IgD-negative memory B cell (primary cell): ENCODE data around the gene FAT4. TPM values are rescaled to one million over a fixed set of nuclear protein-coding genes. Genes with fewer than 3 reads are reported as not detected.
A peak's percentile ranks its signal among the peaks of the same experiment; 100 is the strongest.

Experiments used
- H3K27ac Mint-ChIP-seq, 3 donors: one replicate each; pipeline ENCODE4 v1.8.0; 2020 to 2022; ENCODE audit warnings: mild to moderate bottlenecking in 3 of 3, mixed read lengths in 3 of 3, moderate library complexity in 1 of 3
- H3K27me3 Mint-ChIP-seq: one replicate; pipeline ENCODE4 v1.8.0; 2021; ENCODE audit warnings: mixed read lengths
- H3K36me3 Mint-ChIP-seq: one replicate; pipeline ENCODE4 v1.8.0; 2020; ENCODE audit warnings: mild to moderate bottlenecking, mixed read lengths
- H3K4me1 Mint-ChIP-seq, 3 donors: one replicate each; pipeline ENCODE4 v1.8.0; 2020 to 2022; ENCODE audit warnings: mixed read lengths in 3 of 3, mild to moderate bottlenecking in 1 of 3
- H3K4me3 Mint-ChIP-seq, 4 donors: one replicate each; pipeline ENCODE4 v1.8.0; 2020 to 2022; ENCODE audit warnings: mild to moderate bottlenecking in 4 of 4, mixed read lengths in 4 of 4, moderate library complexity in 3 of 4
- H3K9me3 Mint-ChIP-seq, 3 donors: one replicate each; pipeline ENCODE4 v1.8.0; 2020 to 2021; ENCODE audit warnings: mixed read lengths in 3 of 3, mild to moderate bottlenecking in 1 of 3
- polyA plus RNA-seq: library from polyadenylated mRNA; unstranded; fragments of 300-500 nt; fragmentation: Illumina TruSeq; gene quantifications from one replicate; pipeline ENCODE4 v1.2.3, GENCODE V29; 2021

Gene FAT4
- polyA plus RNA-seq, 1 donor from 2014 or later, result not detected

DNA sequence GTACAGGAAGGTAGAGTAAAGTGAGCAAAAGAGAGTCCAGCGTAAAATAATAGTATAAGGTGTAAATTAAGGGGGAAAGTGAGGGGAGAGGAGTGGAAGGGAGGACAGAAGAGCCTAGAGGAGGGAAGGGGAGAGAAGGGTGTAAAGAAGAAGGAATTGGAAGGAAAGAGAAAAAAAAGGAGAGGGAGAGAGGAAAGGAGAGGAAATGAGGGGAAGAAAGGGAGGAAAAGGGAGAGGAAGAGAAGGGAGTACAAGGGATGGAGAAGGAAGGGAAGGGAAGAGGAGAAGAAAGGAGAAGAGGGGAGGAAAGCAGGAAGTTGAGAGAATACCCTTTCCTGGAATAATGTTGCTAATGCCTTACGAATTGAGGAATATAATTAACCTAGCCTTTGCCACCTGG, 3.3 kb upstream of the FAT4 start:
- no peaks in the 10 kb centered on the region for H3K9me3 Mint-ChIP-seq
- peaks cover 25% of the 10 kb centered on the region for H3K27me3 Mint-ChIP-seq
- peaks cover 9 to 11% (median 11%) of the 10 kb centered on the region in 3 donors for H3K4me1 Mint-ChIP-seq
- H3K27ac Mint-ChIP-seq, result no peak overlapping the region
- no peaks in the 10 kb centered on the region for H3K36me3 Mint-ChIP-seq
- no peak overlapping the region for H3K4me3 Mint-ChIP-seq

DNA sequence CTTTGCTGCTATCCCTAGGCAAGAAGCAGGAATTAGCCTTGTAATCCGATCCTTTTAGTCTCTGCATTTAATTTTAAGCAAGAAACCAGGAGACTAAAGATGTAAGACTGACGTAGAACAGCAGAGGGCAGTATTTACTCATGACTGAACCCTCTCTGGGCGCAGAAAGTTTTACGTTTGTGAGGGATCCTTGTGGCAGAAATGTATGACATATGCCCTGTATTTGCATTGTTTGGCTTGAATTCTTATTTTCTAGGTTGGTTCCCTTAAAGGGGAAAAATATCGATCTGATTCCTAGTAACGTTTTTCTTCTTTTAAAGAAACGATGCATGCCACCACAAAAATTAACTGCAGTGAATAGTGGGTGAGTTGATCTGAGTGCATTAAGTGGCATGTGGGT, 1.3 kb upstream of the FAT4 start:
- Mint-ChIP-seq H3K4me3 (peak overlapping the region in 2 of 4 donors; percentile 20 to 53), H3K9me3 (no peaks in the 10 kb centered on the region), H3K4me1 (peaks cover 9 to 16% (median 11%) of the 10 kb centered on the region in 3 donors), H3K27ac (no peak overlapping the region), H3K27me3 (peaks cover 42% of the 10 kb centered on the region), H3K36me3 (peaks cover 3% of the 10 kb centered on the region)

DNA sequence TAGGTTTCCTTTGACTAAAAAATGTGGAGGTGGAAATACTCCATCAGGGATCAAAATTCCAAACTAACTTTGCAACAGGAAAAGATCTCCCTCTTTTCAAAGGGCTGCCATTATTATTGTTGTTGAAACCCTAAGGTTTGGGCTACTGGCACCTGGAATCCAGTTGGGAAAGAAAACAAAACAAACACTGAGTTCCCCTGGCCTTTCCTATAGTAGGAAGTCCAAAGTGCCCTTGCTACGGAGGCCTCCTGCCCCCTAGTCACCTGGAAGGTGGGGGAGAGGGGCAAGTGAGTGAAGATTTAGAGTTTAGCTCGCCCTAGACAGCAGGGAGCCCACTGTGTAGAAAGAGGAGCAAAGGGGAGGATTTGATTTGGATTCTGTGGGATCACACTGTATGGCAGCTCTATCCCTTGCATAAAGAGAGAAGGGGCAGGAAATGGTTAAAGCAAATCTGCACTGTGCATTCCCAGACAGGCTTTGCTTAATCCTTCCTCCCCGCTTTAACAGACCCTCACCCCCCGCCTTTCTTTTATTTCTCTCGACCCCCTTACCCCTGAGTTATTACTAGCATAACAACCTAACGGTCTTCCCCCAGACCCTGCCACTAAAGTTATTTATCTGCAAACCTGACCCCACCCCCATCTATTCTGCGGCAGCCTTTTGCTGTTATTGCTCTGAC, 627 bp upstream of the FAT4 start:
- H3K36me3 Mint-ChIP-seq, result peaks cover 3% of the 10 kb centered on the region
- peak overlapping the region in 3 of 4 donors; percentile 78 to 90 (median 80) for H3K4me3 Mint-ChIP-seq
- peaks cover 9 to 16% (median 11%) of the 10 kb centered on the region in 3 donors for H3K4me1 Mint-ChIP-seq
- peaks cover 42% of the 10 kb centered on the region for H3K27me3 Mint-ChIP-seq
- no peak overlapping the region for H3K27ac Mint-ChIP-seq
- no peaks in the 10 kb centered on the region for H3K9me3 Mint-ChIP-seq

DNA sequence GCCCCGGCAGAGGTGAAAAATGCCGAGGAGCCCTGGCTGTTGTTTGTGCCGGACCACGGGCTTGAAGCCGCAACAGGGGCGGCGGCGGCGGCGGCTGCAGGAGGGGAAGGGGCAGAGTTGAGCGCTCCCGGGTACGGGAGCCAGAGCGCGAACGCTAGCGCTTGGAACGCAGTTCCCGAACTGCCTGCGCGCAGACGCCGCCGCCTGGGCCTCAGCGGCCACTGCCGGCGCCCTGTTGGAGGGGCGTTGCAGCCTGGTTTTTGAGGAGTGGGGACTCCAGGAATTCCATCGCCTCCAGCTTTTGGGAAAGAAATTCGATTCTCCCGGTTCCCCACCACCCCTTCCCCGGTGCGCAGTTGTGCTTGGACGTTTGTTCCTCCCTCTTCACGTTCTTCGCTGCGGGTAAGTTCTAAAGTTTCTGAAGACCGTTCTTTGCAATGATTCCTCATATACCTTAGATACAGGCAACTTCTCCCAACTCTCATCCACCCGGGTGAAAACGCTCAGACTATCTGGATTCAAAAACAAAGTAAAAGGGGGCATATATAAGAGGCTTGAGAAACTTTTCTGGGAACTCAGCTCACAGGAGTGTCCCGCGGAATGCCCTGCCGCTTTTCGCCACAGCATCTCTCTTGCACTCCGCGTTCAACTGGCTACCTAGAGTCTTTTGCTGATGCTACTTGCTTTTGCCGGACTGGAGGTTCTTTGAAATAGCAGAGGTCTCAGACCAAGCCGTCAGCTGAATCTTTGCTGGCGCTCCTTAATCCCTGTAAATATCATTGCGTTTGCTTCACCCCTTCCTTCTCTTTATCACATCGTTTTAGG, 1.0 kb downstream of the FAT4 start:
- Mint-ChIP-seq H3K4me1 (peaks cover 9 to 16% (median 11%) of the 10 kb centered on the region in 3 donors), H3K27ac (no peak overlapping the region), H3K4me3 (peak overlapping the region; percentile 51 to 92 (median 80)), H3K27me3 (peaks cover 42% of the 10 kb centered on the region), H3K36me3 (peaks cover 3% of the 10 kb centered on the region), H3K9me3 (peaks cover 0 to 3% (median 0%) of the 10 kb centered on the region in 3 donors)

DNA sequence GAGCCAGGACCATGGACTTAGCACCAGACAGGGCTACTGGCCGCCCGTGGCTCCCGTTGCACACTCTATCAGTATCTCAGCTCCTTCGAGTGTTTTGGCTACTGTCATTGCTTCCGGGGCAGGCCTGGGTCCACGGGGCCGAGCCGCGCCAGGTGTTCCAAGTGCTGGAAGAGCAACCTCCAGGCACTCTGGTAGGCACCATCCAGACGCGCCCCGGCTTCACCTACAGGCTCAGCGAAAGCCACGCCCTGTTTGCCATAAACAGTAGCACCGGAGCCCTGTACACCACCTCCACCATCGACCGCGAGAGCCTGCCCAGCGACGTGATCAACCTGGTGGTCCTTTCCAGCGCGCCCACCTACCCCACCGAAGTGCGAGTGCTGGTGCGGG, 1.6 kb downstream of the FAT4 start:
- no peak overlapping the region for H3K27ac Mint-ChIP-seq
- H3K27me3 Mint-ChIP-seq, result peaks cover 42% of the 10 kb centered on the region
- peaks cover 9 to 16% (median 11%) of the 10 kb centered on the region in 3 donors for H3K4me1 Mint-ChIP-seq
- peaks cover 0 to 3% (median 0%) of the 10 kb centered on the region in 3 donors for H3K9me3 Mint-ChIP-seq
- peak overlapping the region; percentile 51 to 92 (median 80) for H3K4me3 Mint-ChIP-seq
- peaks cover 3% of the 10 kb centered on the region for H3K36me3 Mint-ChIP-seq

DNA sequence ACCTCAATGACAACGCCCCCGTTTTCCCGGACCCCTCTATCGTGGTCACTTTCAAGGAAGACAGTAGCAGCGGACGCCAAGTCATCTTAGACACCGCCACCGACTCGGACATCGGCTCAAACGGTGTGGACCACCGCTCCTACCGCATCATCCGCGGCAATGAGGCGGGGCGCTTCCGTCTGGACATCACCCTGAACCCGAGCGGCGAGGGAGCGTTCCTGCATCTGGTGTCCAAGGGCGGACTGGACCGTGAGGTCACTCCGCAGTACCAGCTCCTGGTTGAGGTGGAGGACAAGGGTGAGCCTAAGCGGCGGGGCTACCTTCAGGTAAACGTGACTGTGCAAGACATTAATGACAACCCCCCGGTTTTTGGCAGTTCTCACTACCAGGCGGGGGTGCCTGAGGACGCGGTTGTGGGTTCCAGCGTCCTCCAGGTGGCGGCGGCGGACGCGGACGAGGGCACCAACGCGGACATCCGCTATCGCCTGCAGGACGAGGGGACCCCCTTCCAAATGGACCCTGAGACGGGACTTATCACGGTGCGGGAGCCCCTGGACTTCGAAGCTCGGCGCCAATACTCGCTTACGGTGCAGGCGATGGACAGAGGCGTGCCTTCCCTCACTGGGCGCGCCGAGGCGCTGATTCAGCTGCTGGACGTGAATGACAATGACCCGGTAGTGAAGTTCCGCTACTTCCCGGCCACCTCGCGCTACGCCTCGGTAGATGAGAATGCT, 2.2 kb downstream of the FAT4 start:
- H3K4me1 Mint-ChIP-seq, result peaks cover 9 to 16% (median 11%) of the 10 kb centered on the region in 3 donors
- H3K4me3 Mint-ChIP-seq, result peak overlapping the region; percentile 38 to 92 (median 65)

DNA sequence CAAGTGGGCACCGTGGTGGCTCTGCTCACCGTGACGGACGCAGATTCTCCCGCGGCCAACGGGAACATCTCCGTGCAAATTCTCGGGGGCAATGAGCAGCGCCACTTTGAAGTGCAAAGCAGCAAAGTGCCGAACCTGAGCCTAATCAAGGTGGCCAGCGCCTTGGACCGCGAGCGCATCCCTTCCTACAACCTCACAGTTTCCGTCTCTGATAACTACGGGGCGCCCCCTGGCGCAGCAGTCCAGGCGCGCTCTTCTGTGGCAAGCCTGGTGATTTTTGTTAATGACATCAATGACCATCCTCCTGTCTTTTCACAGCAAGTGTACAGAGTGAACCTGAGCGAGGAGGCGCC, 2.7 kb downstream of the FAT4 start:
- Mint-ChIP-seq H3K9me3 (peaks cover 0 to 3% (median 0%) of the 10 kb centered on the region in 3 donors), H3K36me3 (peaks cover 3% of the 10 kb centered on the region), H3K27me3 (peaks cover 42% of the 10 kb centered on the region), H3K4me3 (no peak overlapping the region), H3K4me1 (peaks cover 9 to 16% (median 11%) of the 10 kb centered on the region in 3 donors), H3K27ac (no peak overlapping the region)

More for the DNA sequence above, 2.2 kb downstream of the FAT4 start:
- H3K36me3 Mint-ChIP-seq, result peaks cover 3% of the 10 kb centered on the region
- H3K9me3 Mint-ChIP-seq, result peaks cover 0 to 3% (median 0%) of the 10 kb centered on the region in 3 donors
- peaks cover 42% of the 10 kb centered on the region for H3K27me3 Mint-ChIP-seq
- no peak overlapping the region for H3K27ac Mint-ChIP-seq

DNA sequence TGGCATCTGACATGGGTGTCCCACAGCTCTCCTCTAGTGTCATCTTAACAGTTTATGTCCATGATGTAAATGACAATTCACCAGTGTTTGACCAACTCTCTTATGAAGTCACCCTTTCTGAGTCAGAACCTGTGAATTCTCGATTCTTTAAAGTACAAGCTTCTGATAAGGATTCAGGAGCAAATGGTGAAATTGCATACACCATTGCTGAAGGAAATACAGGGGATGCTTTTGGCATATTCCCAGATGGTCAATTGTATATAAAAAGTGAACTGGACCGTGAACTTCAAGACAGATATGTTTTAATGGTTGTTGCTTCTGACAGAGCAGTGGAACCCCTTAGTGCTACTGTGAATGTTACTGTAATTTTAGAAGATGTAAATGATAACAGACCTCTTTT, 4.6 kb downstream of the FAT4 start:
- peaks cover 37% of the 10 kb centered on the region for H3K27me3 Mint-ChIP-seq
- H3K4me3 Mint-ChIP-seq, result no peak overlapping the region
- peaks cover 0 to 3% (median 0%) of the 10 kb centered on the region in 3 donors for H3K9me3 Mint-ChIP-seq
- H3K27ac Mint-ChIP-seq, result no peak overlapping the region
- H3K36me3 Mint-ChIP-seq, result peaks cover 3% of the 10 kb centered on the region
- peaks cover 9 to 14% (median 9%) of the 10 kb centered on the region in 3 donors for H3K4me1 Mint-ChIP-seq

DNA sequence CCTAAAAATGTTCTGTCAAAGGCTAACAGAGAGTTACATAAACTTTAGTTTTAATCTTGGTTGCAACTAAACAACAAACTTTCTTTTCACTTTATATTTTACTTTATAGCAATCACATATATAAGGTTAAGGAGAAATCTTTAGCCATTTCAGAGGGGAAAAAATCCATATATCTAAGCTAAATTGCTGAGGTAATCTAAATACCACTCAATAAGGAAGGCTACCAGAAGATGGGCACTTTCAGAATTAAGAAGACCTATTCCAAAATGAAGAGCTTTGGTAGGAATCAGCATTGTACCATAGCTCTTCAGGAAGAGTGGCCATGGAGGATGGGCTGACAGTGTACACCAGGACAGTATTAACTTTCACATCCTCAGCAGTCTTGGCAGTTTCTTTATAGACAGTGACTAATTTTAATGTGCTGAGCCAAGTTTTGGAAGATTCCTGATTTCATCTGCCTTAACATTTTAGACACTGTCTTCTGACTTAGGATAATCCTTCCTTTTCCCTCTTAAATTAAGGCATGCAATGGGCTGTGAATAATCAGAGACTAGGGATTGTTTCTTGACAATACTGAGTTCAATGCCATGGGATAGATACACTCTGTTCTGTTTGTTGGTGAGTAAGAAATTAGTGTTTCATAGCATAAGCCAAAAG, 7.1 kb downstream of the FAT4 start:
- Mint-ChIP-seq H3K36me3 (peaks cover 3% of the 10 kb centered on the region), H3K4me1 (peaks cover 0 to 3% (median 0%) of the 10 kb centered on the region in 3 donors), H3K4me3 (no peak overlapping the region), H3K27ac (no peak overlapping the region), H3K9me3 (peaks cover 0 to 3% (median 0%) of the 10 kb centered on the region in 3 donors), H3K27me3 (peaks cover 13% of the 10 kb centered on the region)

DNA sequence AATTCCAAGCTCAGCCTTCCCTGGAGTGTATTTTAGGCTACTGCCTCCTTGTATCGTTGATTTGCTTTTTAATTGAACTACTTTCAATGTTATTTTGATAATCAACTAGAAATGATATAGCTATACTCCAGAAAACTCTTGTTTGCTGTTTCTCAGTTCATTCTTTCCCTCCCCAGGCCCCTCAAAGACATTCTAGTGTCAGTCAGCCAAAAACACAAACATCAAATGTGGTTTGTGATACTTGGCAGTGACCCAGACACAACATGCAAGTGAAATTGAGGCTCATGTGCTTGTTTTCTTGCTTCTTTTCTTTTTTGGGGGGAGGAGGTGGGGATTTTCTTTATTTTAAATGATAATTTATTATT, 7.6 kb downstream of the FAT4 start:
- Mint-ChIP-seq H3K27ac (no peak overlapping the region), H3K4me3 (no peak overlapping the region), H3K27me3 (peaks cover 8% of the 10 kb centered on the region), H3K4me1 (peaks cover 0 to 3% (median 0%) of the 10 kb centered on the region in 3 donors), H3K36me3 (peaks cover 3% of the 10 kb centered on the region), H3K9me3 (peaks cover 0 to 3% (median 2%) of the 10 kb centered on the region in 3 donors)

DNA sequence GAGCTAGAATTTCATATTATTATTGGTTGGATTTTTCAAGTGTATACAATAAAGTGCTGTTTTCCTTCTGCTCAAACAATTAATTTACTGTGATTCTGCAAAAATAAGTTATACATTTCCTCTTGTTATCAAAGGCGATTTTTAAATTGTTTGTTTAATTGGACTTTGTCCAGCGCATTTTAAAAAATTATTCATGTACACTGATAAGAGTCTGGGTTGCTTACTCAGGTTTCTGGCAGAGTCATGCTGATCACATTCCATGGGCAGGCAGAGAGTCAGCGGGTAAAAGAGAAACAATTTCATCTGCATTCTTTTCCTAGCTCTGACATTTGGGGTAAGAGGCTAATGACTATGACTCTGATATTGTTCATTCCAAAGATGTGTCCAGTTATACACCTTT, 8.9 kb downstream of the FAT4 start:
- no peak overlapping the region for H3K27ac Mint-ChIP-seq
- H3K36me3 Mint-ChIP-seq, result no peaks in the 10 kb centered on the region
- peaks cover 2 to 3% (median 2%) of the 10 kb centered on the region in 3 donors for H3K9me3 Mint-ChIP-seq
- no peak overlapping the region for H3K4me3 Mint-ChIP-seq
- H3K27me3 Mint-ChIP-seq, result no peaks in the 10 kb centered on the region
- H3K4me1 Mint-ChIP-seq, result no peaks in the 10 kb centered on the region

DNA sequence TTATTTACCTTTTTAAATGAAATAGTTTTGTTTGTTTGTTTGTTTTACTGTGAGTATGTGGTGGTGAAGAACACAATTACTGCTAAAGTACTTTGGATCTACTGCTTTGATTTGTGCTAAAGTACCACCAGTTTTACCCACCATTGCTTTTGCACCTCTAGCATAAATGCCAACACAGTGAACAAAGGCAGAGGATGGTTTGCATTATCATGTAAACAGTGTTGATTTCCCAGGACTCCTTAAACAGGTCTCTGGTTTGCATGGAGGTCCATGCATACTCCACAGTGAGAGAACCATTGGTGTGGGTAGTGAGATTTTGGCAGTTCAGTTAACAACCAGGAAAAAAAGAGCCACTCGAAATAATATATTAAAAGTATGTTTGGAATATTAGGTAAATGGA, 11.0 kb downstream of the FAT4 start:
- Mint-ChIP-seq H3K27ac (no peak overlapping the region), H3K9me3 (peaks cover 0 to 2% (median 2%) of the 10 kb centered on the region in 3 donors), H3K4me1 (no peaks in the 10 kb centered on the region), H3K27me3 (no peaks in the 10 kb centered on the region), H3K4me3 (no peak overlapping the region), H3K36me3 (no peaks in the 10 kb centered on the region)

DNA sequence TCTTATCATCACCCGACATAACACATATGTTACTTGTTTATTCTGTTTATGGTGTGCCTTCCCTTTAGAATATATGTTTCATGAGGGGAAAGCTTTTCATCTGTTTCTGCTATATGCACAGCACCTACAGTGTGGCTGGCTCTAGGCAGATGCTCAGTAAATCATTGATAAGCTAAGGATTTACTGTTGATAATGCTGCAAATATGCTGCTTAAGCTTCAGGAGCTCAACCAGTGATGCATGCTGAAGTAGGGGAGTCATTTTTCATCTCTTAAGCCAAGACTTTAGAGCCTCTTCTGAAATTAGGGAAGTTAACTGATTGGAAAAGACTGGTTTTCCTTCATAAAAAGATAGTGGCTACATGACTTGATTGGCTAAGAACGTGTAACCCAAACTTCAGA, 16.4 kb downstream of the FAT4 start:
- no peaks in the 10 kb centered on the region for H3K27me3 Mint-ChIP-seq
- H3K4me1 Mint-ChIP-seq, result no peaks in the 10 kb centered on the region
- H3K27ac Mint-ChIP-seq, result no peak overlapping the region
- H3K36me3 Mint-ChIP-seq, result no peaks in the 10 kb centered on the region
- no peak overlapping the region for H3K4me3 Mint-ChIP-seq
- H3K9me3 Mint-ChIP-seq, result peaks cover 0 to 2% (median 2%) of the 10 kb centered on the region in 3 donors

DNA sequence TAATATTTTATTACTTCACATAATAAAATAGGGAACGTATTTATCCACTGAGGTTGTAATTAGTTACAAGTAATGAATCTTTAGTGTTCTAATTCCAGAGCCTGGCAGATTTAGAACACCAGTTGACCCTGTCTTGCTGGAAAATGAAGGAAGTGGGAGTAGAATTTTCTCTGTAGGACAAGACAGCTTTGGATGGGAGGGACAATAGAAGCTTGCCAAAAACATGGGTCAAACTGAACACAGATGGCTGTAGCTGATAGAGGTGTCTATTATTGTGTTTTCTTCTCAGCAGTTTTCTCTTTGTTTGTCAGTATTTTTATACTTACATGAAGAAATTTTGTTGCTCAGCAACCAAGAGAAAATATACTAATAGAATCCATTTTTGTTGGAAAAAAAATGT, 20.2 kb downstream of the FAT4 start:
- Mint-ChIP-seq H3K36me3 (no peaks in the 10 kb centered on the region), H3K27me3 (no peaks in the 10 kb centered on the region), H3K4me1 (no peaks in the 10 kb centered on the region), H3K9me3 (no peaks in the 10 kb centered on the region), H3K27ac (no peak overlapping the region), H3K4me3 (no peak overlapping the region)
